Naive thymus-derived CD4-positive, alpha-beta T cell (primary cell): Measurements from ENCODE around the gene TENM4. TPM values are rescaled to one million over a fixed set of nuclear protein-coding genes. Genes with fewer than 3 reads are reported as not detected.

Source experiments
- ATAC-seq: fragments of 150-1000 bp; cut with Tn5 transposase; 2 replicates; pipeline ENCODE4 v1.10.0; 2021; ENCODE audit warnings: mild to moderate bottlenecking, moderate library complexity
- CTCF ChIA-PET: fragments of 350-600 bp; sonication (Branson Sonifier 250); formaldehyde crosslinking; loops from one replicate; lab custom pipeline; 2021; ENCODE audit warnings: antibody characterized with exemption; lab: Charles Lee
- POLR2A ChIA-PET: fragments of 350-600 bp; sonication (Branson Sonifier 250); formaldehyde crosslinking; loops from one replicate; lab custom pipeline; 2021; ENCODE audit warnings: antibody characterized with exemption, inconsistent platforms; lab: Charles Lee
- DNase-seq, 9 donors: peaks; one replicate each; pipeline versions ENCODE4 v3.0.0 to v3.0.0-alpha.2; 2020 to 2022; ENCODE audit warnings: mixed read lengths in 1 of 9
- H3K27ac ChIP-seq: one replicate; pipeline ENCODE4 v1.7.0; 2013; ENCODE audit warnings: mild to moderate bottlenecking, low read depth, low read length, moderate library complexity
- H3K27me3 ChIP-seq, 2 donors: one replicate each; pipeline ENCODE4 v1.7.0; 2013; ENCODE audit warnings: low read length in 2 of 2, mild to moderate bottlenecking in 2 of 2, moderate library complexity in 2 of 2; ENCODE audit not compliant: control insufficient read depth in 2 of 2, insufficient read depth in 2 of 2
- H3K36me3 ChIP-seq, 3 experiments: 1 replicate in 2 of 3; 2 replicates in 1 of 3; pipeline ENCODE4 v1.7.0; 2013; ENCODE audit warnings: low read length in 3 of 3, mild to moderate bottlenecking in 3 of 3, moderate library complexity in 1 of 3; ENCODE audit not compliant: insufficient read depth in 3 of 3, control insufficient read depth in 2 of 3
- H3K4me1 ChIP-seq, 2 donors: one replicate each; pipeline ENCODE4 v1.7.0; 2013; ENCODE audit warnings: low read length in 2 of 2, mild to moderate bottlenecking in 2 of 2, moderate library complexity in 1 of 2; ENCODE audit not compliant: control insufficient read depth in 2 of 2, insufficient read depth in 2 of 2
- H3K4me3 ChIP-seq: 2 replicates; pipeline ENCODE4 v1.7.0; 2013; ENCODE audit warnings: mild to moderate bottlenecking, low read length
- H3K9me3 ChIP-seq, 3 experiments: 1 replicate in 2 of 3; 2 replicates in 1 of 3; pipeline ENCODE4 v1.7.0; 2013; ENCODE audit warnings: low read length in 3 of 3; ENCODE audit not compliant: control insufficient read depth in 2 of 3
- H3K27ac Mint-ChIP-seq, 9 donors: one replicate each; pipeline ENCODE4 v1.8.0; 2020 to 2022; ENCODE audit warnings: mixed read lengths in 9 of 9, mild to moderate bottlenecking in 8 of 9, moderate library complexity in 5 of 9, inconsistent platforms in 2 of 9
- H3K27me3 Mint-ChIP-seq, 5 donors: one replicate each; pipeline ENCODE4 v1.8.0; 2021 to 2022; ENCODE audit warnings: mixed read lengths in 5 of 5, mild to moderate bottlenecking in 1 of 5
- H3K36me3 Mint-ChIP-seq, 5 donors: one replicate each; pipeline ENCODE4 v1.8.0; 2020 to 2022; ENCODE audit warnings: mixed read lengths in 5 of 5, mild to moderate bottlenecking in 3 of 5, inconsistent platforms in 1 of 5
- H3K4me1 Mint-ChIP-seq, 7 donors: one replicate each; pipeline ENCODE4 v1.8.0; 2020 to 2022; ENCODE audit warnings: mixed read lengths in 7 of 7, mild to moderate bottlenecking in 3 of 7, inconsistent platforms in 1 of 7
- H3K4me3 Mint-ChIP-seq, 10 donors: one replicate each; pipeline ENCODE4 v1.8.0; 2020 to 2022; ENCODE audit warnings: mild to moderate bottlenecking in 10 of 10, mixed read lengths in 10 of 10, moderate library complexity in 6 of 10, inconsistent platforms in 2 of 10
- H3K9me3 Mint-ChIP-seq, 11 donors: one replicate each; pipeline ENCODE4 v1.8.0; 2020 to 2022; ENCODE audit warnings: mixed read lengths in 11 of 11, mild to moderate bottlenecking in 4 of 11, inconsistent platforms in 1 of 11, moderate library complexity in 1 of 11
- intact Hi-C, 2 donors: fragments of 100-400 bp; cut with micrococcal nuclease; formaldehyde crosslinking; loops; one replicate each; pipeline ENCODE4 v1.15.1; 2023
- polyA plus RNA-seq, 2 donors: library from polyadenylated mRNA; unstranded; fragments of 300-500 nt; fragmentation: Illumina TruSeq; gene quantifications; one replicate each; pipeline ENCODE4 v1.2.3, GENCODE V29; 2021
- total RNA-seq, 6 experiments: library from RNA in 5 of 6; stranded (reverse) in 5 of 6; gene quantifications; 1 replicate in 5 of 6; 2 replicates in 1 of 6; pipeline ENCODE4 v1.2.3 and lab custom pipeline; 2021 to 2026

Gene TENM4
- total and polyA plus RNA-seq, 7 experiments from 2014 or later = 0.32 to 0.47 TPM; not detected in 5

GRCh38 chr11:78691215-78691614 is 749.6 kb downstream of the TENM4 start:
- H3K4me3 ChIP-seq = no peak overlapping the region
- no peak overlapping the region for H3K4me3 Mint-ChIP-seq
- ATAC-seq (no peak), DNase-seq (no peak)
- intact Hi-C loops = no loop called here
- H3K9me3 ChIP-seq = no peaks in the 10 kb centered on the region
- H3K36me3 Mint-ChIP-seq = no peaks in the 10 kb centered on the region
- POLR2A ChIA-PET = no interaction called here
- H3K4me1 ChIP-seq = no peaks in the 10 kb centered on the region
- CTCF ChIA-PET = no interaction called here
- no peaks in the 10 kb centered on the region for H3K27me3 ChIP-seq
- peaks cover 11 to 24% (median 19%) of the 10 kb centered on the region in 5 donors for H3K27me3 Mint-ChIP-seq
- no peaks in the 10 kb centered on the region for H3K4me1 Mint-ChIP-seq
- H3K27ac Mint-ChIP-seq = no peak overlapping the region
- H3K36me3 ChIP-seq = no peaks in the 10 kb centered on the region
- H3K27ac ChIP-seq = no peak overlapping the region
- H3K9me3 Mint-ChIP-seq = no peaks in the 10 kb centered on the region

GRCh38 chr11:78690352-78690987 is 750.4 kb downstream of the TENM4 start:
- Histone ChIP-seq H3K4me1 (no peaks in the 10 kb centered on the region), H3K9me3 (no peaks in the 10 kb centered on the region), H3K27me3 (no peaks in the 10 kb centered on the region), H3K27ac (no peak overlapping the region), H3K36me3 (no peaks in the 10 kb centered on the region), H3K4me3 (no peak overlapping the region)
- DNase-seq (no peak), ATAC-seq (no peak)
- Mint-ChIP-seq H3K4me1 (no peaks in the 10 kb centered on the region), H3K27ac (no peak overlapping the region), H3K27me3 (peaks cover 13 to 21% (median 15%) of the 10 kb centered on the region in 5 donors), H3K4me3 (no peak overlapping the region), H3K9me3 (no peaks in the 10 kb centered on the region), H3K36me3 (no peaks in the 10 kb centered on the region)
- ChIA-PET CTCF (no interaction called here), POLR2A (no interaction called here)
- intact Hi-C loops = no loop called here

GRCh38 chr11:78689585-78690153 is 751.2 kb downstream of the TENM4 start:
- no peaks in the 10 kb centered on the region for H3K36me3 Mint-ChIP-seq
- ChIA-PET POLR2A (no interaction called here), CTCF (no interaction called here)
- H3K9me3 ChIP-seq = no peaks in the 10 kb centered on the region
- no peak overlapping the region for H3K27ac Mint-ChIP-seq
- no peaks in the 10 kb centered on the region for H3K36me3 ChIP-seq
- H3K27me3 ChIP-seq = no peaks in the 10 kb centered on the region
- intact Hi-C loops = no loop called here
- no peak overlapping the region for H3K4me3 ChIP-seq
- H3K4me3 Mint-ChIP-seq = no peak overlapping the region
- H3K27ac ChIP-seq = no peak overlapping the region
- H3K4me1 ChIP-seq = no peaks in the 10 kb centered on the region
- ATAC-seq = no peak
- no peak for DNase-seq
- no peaks in the 10 kb centered on the region for H3K4me1 Mint-ChIP-seq
- H3K9me3 Mint-ChIP-seq = peaks cover 0 to under 1% (median 0%) of the 10 kb centered on the region in 11 donors
- H3K27me3 Mint-ChIP-seq = peaks cover 13 to 25% (median 19%) of the 10 kb centered on the region in 5 donors

- Histone ChIP-seq H3K27ac (no peak overlapping the region), H3K36me3 (no peaks in the 10 kb centered on the region), H3K4me3 (no peak overlapping the region), H3K9me3 (no peaks in the 10 kb centered on the region), H3K4me1 (no peaks in the 10 kb centered on the region), H3K27me3 (no peaks in the 10 kb centered on the region)
- CTCF ChIA-PET = no interaction called here
- DNase-seq (no peak), ATAC-seq (no peak)
- peaks cover 0 to 4% (median 0%) of the 10 kb centered on the region in 5 donors for H3K36me3 Mint-ChIP-seq
- peaks cover 13 to 31% (median 22%) of the 10 kb centered on the region in 5 donors for H3K27me3 Mint-ChIP-seq
- intact Hi-C loops = no loop called here
- POLR2A ChIA-PET = no interaction called here
- H3K4me3 Mint-ChIP-seq = no peak overlapping the region
- no peaks in the 10 kb centered on the region for H3K4me1 Mint-ChIP-seq
- H3K9me3 Mint-ChIP-seq = peaks cover 0 to 5% (median 2%) of the 10 kb centered on the region in 11 donors
- no peak overlapping the region for H3K27ac Mint-ChIP-seq
Measured at GRCh38 chr11:78689101-78689500, 751.7 kb downstream of the TENM4 start.

- peaks cover 13 to 37% (median 27%) of the 10 kb centered on the region in 5 donors for H3K27me3 Mint-ChIP-seq
- no peaks in the 10 kb centered on the region for H3K27me3 ChIP-seq
- intact Hi-C loops = no loop called here
- H3K36me3 ChIP-seq = no peaks in the 10 kb centered on the region
- H3K27ac Mint-ChIP-seq = no peak overlapping the region
- H3K4me3 ChIP-seq = no peak overlapping the region
- no peak overlapping the region for H3K27ac ChIP-seq
- H3K36me3 Mint-ChIP-seq = peaks cover 0 to 7% (median 0%) of the 10 kb centered on the region in 5 donors
- no peaks in the 10 kb centered on the region for H3K4me1 Mint-ChIP-seq
- no peak overlapping the region for H3K4me3 Mint-ChIP-seq
- no peaks in the 10 kb centered on the region for H3K9me3 ChIP-seq
- ChIA-PET CTCF (no interaction called here), POLR2A (no interaction called here)
- DNase-seq (no peak), ATAC-seq (no peak)
- peaks cover 0 to 9% (median 6%) of the 10 kb centered on the region in 11 donors for H3K9me3 Mint-ChIP-seq
- no peaks in the 10 kb centered on the region for H3K4me1 ChIP-seq
Measured at GRCh38 chr11:78688460-78688859, 752.4 kb downstream of the TENM4 start.

GRCh38 chr11:78685156-78685555 is 755.7 kb downstream of the TENM4 start:
- H3K4me1 ChIP-seq = no peaks in the 10 kb centered on the region
- POLR2A ChIA-PET = no interaction called here
- H3K4me3 Mint-ChIP-seq = no peak overlapping the region
- peaks cover 7 to 26% (median 23%) of the 10 kb centered on the region in 5 donors for H3K27me3 Mint-ChIP-seq
- H3K4me1 Mint-ChIP-seq = no peaks in the 10 kb centered on the region
- H3K9me3 ChIP-seq = no peaks in the 10 kb centered on the region
- DNase-seq (no peak), ATAC-seq (no peak)
- no peak overlapping the region for H3K27ac Mint-ChIP-seq
- CTCF ChIA-PET = interaction anchor here (0.8 kb wide), 1 partner anchor 35 kb away, joined by 3 read pairs; no protein-coding TSS in a partner anchor
- no peaks in the 10 kb centered on the region for H3K36me3 ChIP-seq
- H3K9me3 Mint-ChIP-seq = peaks cover 0 to 9% (median 6%) of the 10 kb centered on the region in 11 donors
- H3K27ac ChIP-seq = no peak overlapping the region
- intact Hi-C loops = no loop called here
- no peak overlapping the region for H3K4me3 ChIP-seq
- H3K27me3 ChIP-seq = no peaks in the 10 kb centered on the region
- peaks cover 0 to 7% (median 0%) of the 10 kb centered on the region in 5 donors for H3K36me3 Mint-ChIP-seq

GRCh38 chr11:78684377-78684776 is 756.5 kb downstream of the TENM4 start:
- Histone ChIP-seq H3K4me1 (no peaks in the 10 kb centered on the region), H3K4me3 (no peak overlapping the region), H3K9me3 (no peaks in the 10 kb centered on the region), H3K27ac (no peak overlapping the region), H3K36me3 (no peaks in the 10 kb centered on the region), H3K27me3 (no peaks in the 10 kb centered on the region)
- intact Hi-C loops = no loop called here
- Mint-ChIP-seq H3K27ac (no peak overlapping the region), H3K4me1 (no peaks in the 10 kb centered on the region), H3K9me3 (peaks cover 0 to 9% (median 6%) of the 10 kb centered on the region in 11 donors), H3K36me3 (peaks cover 0 to 7% (median 0%) of the 10 kb centered on the region in 5 donors), H3K27me3 (peaks cover 4 to 26% (median 23%) of the 10 kb centered on the region in 5 donors), H3K4me3 (no peak overlapping the region)
- DNase-seq (no peak), ATAC-seq (no peak)
- POLR2A ChIA-PET = no interaction called here
- CTCF ChIA-PET = no interaction called here
